Sigmoid colon (tissue), 7 donors: ENCODE measurements around the gene ASB17. TPM values are rescaled to one million over a fixed set of nuclear protein-coding genes. Genes with fewer than 3 reads are reported as not detected.

ENCODE experiments used
- DNase-seq: peaks from one replicate; pipeline ENCODE4 v3.0.0-alpha.2; 2019
- H3K27ac ChIP-seq, 4 donors: fragments of 200-600 bp; sonication (generic); one replicate each; pipeline ENCODE4 v1.5.1; 2016 to 2019; ENCODE audit warnings: mild to moderate bottlenecking in 1 of 4
- H3K27me3 ChIP-seq, 3 donors: fragments of 200-600 bp; sonication (generic); one replicate each; pipeline ENCODE4 v1.5.1; 2019; ENCODE audit warnings: mild to moderate bottlenecking in 1 of 3
- H3K36me3 ChIP-seq, 4 donors: fragments of 200-600 bp; sonication (generic); one replicate each; pipeline ENCODE4 v1.5.1; 2016 to 2019
- H3K4me1 ChIP-seq, 4 donors: fragments of 200-600 bp; sonication (generic); one replicate each; pipeline ENCODE4 v1.5.1; 2017 to 2019
- H3K4me3 ChIP-seq, 4 donors: fragments of 200-600 bp; sonication (generic); one replicate each; pipeline ENCODE4 v1.5.1; 2017 to 2019; ENCODE audit warnings: mild to moderate bottlenecking in 2 of 4, moderate library complexity in 1 of 4
- H3K9me3 ChIP-seq, 4 donors: fragments of 200-600 bp in 3 of 4; sonication (generic) in 3 of 4; one replicate each; pipeline versions ENCODE4 v1.5.1 to v1.6.1; 2013 to 2019
- CTCF ChIP-seq, 4 experiments: fragments of 450-650 bp in 3 of 4; fragments of 200-600 bp in 1 of 4; IDR thresholded peaks; one replicate each; pipeline ENCODE4 v1.5.1; 2016 to 2019; ENCODE audit warnings: antibody characterized with exemption in 4 of 4, mild to moderate bottlenecking in 3 of 4, moderate library complexity in 2 of 4
- EP300 ChIP-seq, 4 donors: sonication (generic); formaldehyde crosslinking; IDR thresholded peaks; one replicate each; pipeline ENCODE4 v1.6.1; 2017; ENCODE audit warnings: antibody characterized with exemption in 4 of 4
- POLR2A ChIP-seq, 2 donors: fragments of 450-650 bp; IDR thresholded peaks; one replicate each; pipeline ENCODE4 v1.6.1; 2016; ENCODE audit warnings: antibody characterized with exemption in 2 of 2, mild to moderate bottlenecking in 2 of 2, moderate library complexity in 2 of 2
- POLR2AphosphoS5 ChIP-seq, 4 donors: sonication (generic); formaldehyde crosslinking; IDR thresholded peaks; one replicate each; pipeline ENCODE4 v1.6.1; 2017; ENCODE audit warnings: antibody characterized with exemption in 4 of 4
- WGBS, 2 donors: extraction: QIAGEN DNeasy Blood & Tissue Kit; methylation state at CpG; one replicate each; pipeline ENCODE4 v1.1.7; 2013; 5-methylcytosine and 5-hydroxymethylcytosine counted together
- intact Hi-C: fragments of 100-400 bp; cut with DNase I; formaldehyde crosslinking; loops from one replicate; pipeline ENCODE4 v1.15.1; 2023
- polyA plus RNA-seq, 3 donors: library from polyadenylated mRNA; stranded (reverse); fragments of 200-250 nt; gene quantifications; one replicate each; pipeline ENCODE4 v1.2.3, GENCODE V29; 2013
- total RNA-seq, 4 donors: library from RNA; depleted of rRNA; stranded (reverse); fragments of >200 nt; gene quantifications; one replicate each; pipeline ENCODE4 v1.1.0, GENCODE V29; 2016
- donor health status: healthy with polysubstance abuse.
- donor health status: Bipolar disorder and iron deficiency.
- donor health status: healthy.

The ASB17 gene
- total and polyA plus RNA-seq, 7 donors: not detected

GRCh38 chr1:75908717-75909152, 23.5 kb downstream of the ASB17 start:
- H3K27me3 ChIP-seq: no peaks in the 10 kb centered on the region
- no peak overlapping the region for H3K27ac ChIP-seq
- WGBS, 2 donors: 48 to 52% methylated on average over 2 of the region's 2 CpGs
- no peak for DNase-seq
- intact Hi-C loops: no loop called here
- no peak overlapping the region for H3K4me3 ChIP-seq
- no peaks in the 10 kb centered on the region for H3K9me3 ChIP-seq
- TF ChIP-seq POLR2AphosphoS5 (IDR thresholded peaks at IDR 0.05): no peak
- TF ChIP-seq CTCF (IDR thresholded peaks at IDR 0.05): no peak
- no peak for TF ChIP-seq POLR2A (IDR thresholded peaks at IDR 0.05)
- TF ChIP-seq EP300 (IDR thresholded peaks at IDR 0.05): no peak
- H3K4me1 ChIP-seq: no peaks in the 10 kb centered on the region
- no peaks in the 10 kb centered on the region for H3K36me3 ChIP-seq

- Histone ChIP-seq H3K4me1 (no peaks in the 10 kb centered on the region), H3K9me3 (no peaks in the 10 kb centered on the region), H3K36me3 (no peaks in the 10 kb centered on the region), H3K4me3 (no peak overlapping the region), H3K27me3 (no peaks in the 10 kb centered on the region), H3K27ac (no peak overlapping the region)
- DNase-seq: no peak
- intact Hi-C loops: no loop called here
- WGBS, 2 donors: 8 to 52% methylated on average over 1 of the region's 1 CpG
- TF ChIP-seq EP300 (IDR thresholded peaks at IDR 0.05) (no peak), POLR2A (IDR thresholded peaks at IDR 0.05) (no peak), POLR2AphosphoS5 (IDR thresholded peaks at IDR 0.05) (no peak), CTCF (IDR thresholded peaks at IDR 0.05) (no peak)
These were observed 30.8 kb downstream of the ASB17 start for GRCh38 chr1:75901371-75901770.

DNA sequence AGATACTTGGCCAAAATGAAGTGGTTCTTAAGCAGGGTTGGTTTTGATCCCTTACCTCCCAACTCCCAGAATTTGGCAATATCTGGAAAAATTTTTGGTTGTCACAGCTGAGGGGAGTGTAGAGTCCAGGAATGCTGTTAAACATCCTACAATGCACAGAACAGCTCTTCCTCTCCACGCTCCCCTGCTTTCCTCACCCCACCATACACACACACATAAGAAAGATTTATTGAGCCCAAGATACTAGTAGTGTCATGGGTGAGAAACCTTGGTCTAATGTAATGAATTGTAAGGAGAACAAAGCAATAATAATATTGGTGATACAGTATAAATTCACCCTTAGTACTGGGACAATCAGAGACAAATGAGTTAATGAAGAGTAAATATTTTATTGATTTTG, 47.8 kb downstream of the ASB17 start:
- Histone ChIP-seq H3K27me3 (no peaks in the 10 kb centered on the region), H3K27ac (no peak overlapping the region), H3K4me3 (no peak overlapping the region), H3K36me3 (no peaks in the 10 kb centered on the region), H3K9me3 (no peaks in the 10 kb centered on the region), H3K4me1 (no peaks in the 10 kb centered on the region)
- 71 to 77% methylated on average over 1 of the region's 1 CpG for WGBS, 2 donors
- TF ChIP-seq CTCF (IDR thresholded peaks at IDR 0.05) (no peak), POLR2AphosphoS5 (IDR thresholded peaks at IDR 0.05) (no peak), POLR2A (IDR thresholded peaks at IDR 0.05) (no peak), EP300 (IDR thresholded peaks at IDR 0.05) (no peak)
- no peak for DNase-seq
- intact Hi-C loops: no loop called here

DNA sequence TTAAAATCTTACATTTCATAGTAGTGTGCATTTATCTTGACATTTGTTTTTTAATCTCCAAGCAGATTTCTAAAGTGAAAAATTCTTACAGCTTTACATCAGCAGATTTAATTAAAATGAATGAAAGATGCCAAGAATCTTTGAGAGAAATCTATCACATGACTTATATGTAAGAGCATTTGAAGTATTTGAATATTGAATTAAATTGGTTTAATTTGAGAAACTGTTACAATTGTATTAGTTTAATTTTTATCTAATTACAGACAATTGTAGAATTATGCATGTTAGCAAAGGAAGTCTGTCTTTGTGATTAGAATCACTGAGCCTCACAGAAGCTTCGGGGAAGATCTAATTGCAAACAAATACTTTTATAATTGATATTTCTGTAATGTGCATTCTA, 52.2 kb downstream of the ASB17 start:
- no peak overlapping the region for H3K27ac ChIP-seq
- no peaks in the 10 kb centered on the region for H3K36me3 ChIP-seq
- intact Hi-C loops: no loop called here
- H3K27me3 ChIP-seq: no peaks in the 10 kb centered on the region
- TF ChIP-seq POLR2AphosphoS5 (IDR thresholded peaks at IDR 0.05) (no peak), EP300 (IDR thresholded peaks at IDR 0.05) (no peak), CTCF (IDR thresholded peaks at IDR 0.05) (no peak), POLR2A (IDR thresholded peaks at IDR 0.05) (no peak)
- no peaks in the 10 kb centered on the region for H3K4me1 ChIP-seq
- no peaks in the 10 kb centered on the region for H3K9me3 ChIP-seq
- 84 to 88% methylated on average over 1 of the region's 1 CpG for WGBS, 2 donors
- H3K4me3 ChIP-seq: no peak overlapping the region
- DNase-seq: no peak

DNA sequence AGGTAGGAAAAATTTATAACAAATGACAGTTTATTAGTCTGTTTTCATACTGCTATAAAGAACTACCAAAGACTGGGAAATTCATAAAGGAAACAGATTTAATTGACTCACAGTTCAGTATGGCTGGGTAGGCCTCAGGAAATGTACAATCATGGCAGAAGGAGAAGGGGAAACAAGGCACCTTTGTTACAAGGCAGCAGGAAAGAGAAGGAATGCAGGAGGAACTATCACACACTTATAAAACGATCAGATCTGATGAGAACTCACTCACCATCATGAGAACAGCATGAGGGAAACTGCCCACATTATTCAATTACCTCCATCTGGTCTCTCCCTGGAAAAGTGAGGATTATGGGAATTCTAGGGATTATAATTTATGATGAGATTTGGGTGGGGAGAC, 61.3 kb downstream of the ASB17 start:
- 26 to 60% methylated on average over 1 of the region's 1 CpG for WGBS, 2 donors

More for the DNA sequence above, 61.3 kb downstream of the ASB17 start:
- intact Hi-C loops: no loop called here
- no peak overlapping the region for H3K27ac ChIP-seq
- H3K9me3 ChIP-seq: no peaks in the 10 kb centered on the region
- H3K4me3 ChIP-seq: no peak overlapping the region
- no peaks in the 10 kb centered on the region for H3K27me3 ChIP-seq
- DNase-seq: no peak
- TF ChIP-seq EP300 (IDR thresholded peaks at IDR 0.05): no peak
- no peak for TF ChIP-seq POLR2AphosphoS5 (IDR thresholded peaks at IDR 0.05)
- TF ChIP-seq POLR2A (IDR thresholded peaks at IDR 0.05): no peak
- no peak for TF ChIP-seq CTCF (IDR thresholded peaks at IDR 0.05)
- H3K36me3 ChIP-seq: no peaks in the 10 kb centered on the region
- H3K4me1 ChIP-seq: no peaks in the 10 kb centered on the region
